Stimulated activated CD8-positive, alpha-beta memory T cell treated with anti-CD3 and anti-CD28 coated beads, Interleukin-4, amount 100 ng/mL, for 48 hours (primary cell): ENCODE results near the gene REC114.

ENCODE experiments used
- DNase-seq: peaks from one replicate; pipeline ENCODE4 v3.0.0-alpha.2; 2020

The REC114 gene

DNA sequence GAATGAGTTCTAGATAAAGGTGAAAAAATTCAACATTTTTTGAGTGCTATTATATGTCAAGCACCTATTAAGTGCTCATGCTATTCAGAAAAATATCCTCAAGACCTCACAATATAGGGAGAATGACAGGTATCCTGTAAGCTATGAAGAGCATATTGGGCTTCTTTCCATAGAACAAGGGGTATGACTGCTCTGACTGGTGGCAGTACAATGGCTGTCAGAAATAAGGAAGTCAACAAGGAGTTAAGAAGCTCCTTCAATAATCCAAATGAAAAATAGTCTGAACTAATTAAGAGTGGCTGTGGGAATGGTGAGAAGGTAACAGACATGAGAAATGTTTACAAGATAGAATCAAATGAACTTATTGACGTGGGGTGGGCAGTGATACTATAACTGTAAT is 165.5 kb downstream of the REC114 start:
- no peak for DNase-seq

DNA sequence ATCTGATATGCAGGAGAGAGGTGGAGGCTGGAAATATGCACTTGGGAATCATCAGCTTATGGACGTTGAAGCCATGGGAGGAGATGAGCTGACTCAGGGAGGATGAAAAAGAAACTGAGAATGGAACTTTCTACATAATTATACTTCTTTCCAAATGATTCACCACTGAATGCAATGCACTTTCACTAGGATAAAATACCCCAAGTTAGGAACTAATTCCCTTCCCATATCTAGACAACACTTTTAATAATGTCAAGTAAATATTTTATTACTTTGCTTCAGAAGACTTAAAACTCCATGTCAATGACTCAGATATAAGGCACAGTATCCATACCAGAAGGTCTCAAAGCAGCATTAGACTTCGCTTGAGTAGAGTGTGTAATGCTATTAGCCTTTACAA is 166.0 kb downstream of the REC114 start:
- no peak for DNase-seq
